OCI-LY7 (cell line): ENCODE data around the gene RMDN3.

Experiments
- EZH2phosphoT487 ChIP-seq: fragments of 200-600 bp; sonication (generic); IDR thresholded peaks from 2 replicates; pipeline ENCODE4 v1.6.1; 2018; ENCODE audit warnings: low read depth, borderline replicate concordance, mild to moderate bottlenecking, mixed run types, antibody characterized with exemption, low read length, moderate library complexity, mixed read lengths
- TF ChIP-seq, protein P1 (sequence below): fragments of 200-600 bp; sonication (generic); conservative IDR thresholded peaks from 2 replicates; pipeline ENCODE4 v1.5.1; 2014; ENCODE audit warnings: mild to moderate bottlenecking, antibody characterized with exemption, low read length, moderate library complexity, mixed read lengths

DNA sequence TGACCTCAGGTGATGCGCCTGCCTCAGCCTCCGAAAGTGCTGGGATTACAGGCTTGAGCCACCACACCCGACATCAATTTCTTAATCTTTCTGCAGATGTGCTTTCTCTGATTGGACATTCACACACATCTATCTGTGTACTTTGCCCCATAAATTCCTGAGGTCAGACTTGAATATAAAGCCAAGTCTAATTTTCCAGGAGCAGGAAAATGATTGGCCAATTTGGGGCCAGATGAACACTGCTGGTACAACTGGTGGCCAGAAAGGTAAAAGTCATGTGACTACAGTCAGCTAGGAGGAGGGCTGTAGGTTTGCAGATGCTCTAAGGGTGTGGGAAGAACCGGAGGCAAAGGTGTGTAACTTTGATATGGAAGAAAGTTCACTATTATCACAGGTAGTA is 63.3 kb downstream of the RMDN3 start:
- TF ChIP-seq, protein P1, sequence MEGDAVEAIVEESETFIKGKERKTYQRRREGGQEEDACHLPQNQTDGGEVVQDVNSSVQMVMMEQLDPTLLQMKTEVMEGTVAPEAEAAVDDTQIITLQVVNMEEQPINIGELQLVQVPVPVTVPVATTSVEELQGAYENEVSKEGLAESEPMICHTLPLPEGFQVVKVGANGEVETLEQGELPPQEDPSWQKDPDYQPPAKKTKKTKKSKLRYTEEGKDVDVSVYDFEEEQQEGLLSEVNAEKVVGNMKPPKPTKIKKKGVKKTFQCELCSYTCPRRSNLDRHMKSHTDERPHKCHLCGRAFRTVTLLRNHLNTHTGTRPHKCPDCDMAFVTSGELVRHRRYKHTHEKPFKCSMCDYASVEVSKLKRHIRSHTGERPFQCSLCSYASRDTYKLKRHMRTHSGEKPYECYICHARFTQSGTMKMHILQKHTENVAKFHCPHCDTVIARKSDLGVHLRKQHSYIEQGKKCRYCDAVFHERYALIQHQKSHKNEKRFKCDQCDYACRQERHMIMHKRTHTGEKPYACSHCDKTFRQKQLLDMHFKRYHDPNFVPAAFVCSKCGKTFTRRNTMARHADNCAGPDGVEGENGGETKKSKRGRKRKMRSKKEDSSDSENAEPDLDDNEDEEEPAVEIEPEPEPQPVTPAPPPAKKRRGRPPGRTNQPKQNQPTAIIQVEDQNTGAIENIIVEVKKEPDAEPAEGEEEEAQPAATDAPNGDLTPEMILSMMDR, result no peak
- TF ChIP-seq EZH2phosphoT487, result no peak
